Cardiac septum (tissue), 1 donor: Measurements from ENCODE around the gene MRPL48. TPM values are rescaled to one million over a fixed set of nuclear protein-coding genes. Genes with fewer than 3 reads are reported as not detected.
"Not testable (repeated sequence)": the region's sequence is repeated elsewhere in the genome, so short reads cannot be mapped to it uniquely, and the experiment has no call there.

Experiments used
- DNase-seq: peaks from one replicate; pipeline ENCODE4 v3.0.0-alpha.2; 2020; ENCODE audit warnings: low spot score
- intact Hi-C: fragments of 100-400 bp; cut with DNase I; formaldehyde crosslinking; loops from one replicate; pipeline ENCODE4 v1.14.0; 2022
- long read RNA-seq: library from polyadenylated mRNA; unstranded; transcript quantifications from one replicate; pipeline ENCODE4 v2.0.0, GENCODE V29; 2021
- total RNA-seq: library from RNA; stranded (reverse); fragmentation: NEBNext Ultra II Directional; extraction: Animal tissue kit (Norgen Biotek cat#: 25700); gene quantifications from one replicate; pipeline ENCODE4 v1.2.1, GENCODE V29; 2021
- donor health status: DM: no; HTN: no; CAD: no.

MRPL48 gene
- total RNA-seq: 30.8 TPM
- long read RNA-seq, transcript MRPL48-201 (8 exons, 1,536 nt): major isoform, 15 of 19 reads
- long read RNA-seq, partial matches to known transcripts: 0 of 19 reads
- long read RNA-seq, other reads (novel, unspliced or antisense): 3 of 19 reads

DNA sequence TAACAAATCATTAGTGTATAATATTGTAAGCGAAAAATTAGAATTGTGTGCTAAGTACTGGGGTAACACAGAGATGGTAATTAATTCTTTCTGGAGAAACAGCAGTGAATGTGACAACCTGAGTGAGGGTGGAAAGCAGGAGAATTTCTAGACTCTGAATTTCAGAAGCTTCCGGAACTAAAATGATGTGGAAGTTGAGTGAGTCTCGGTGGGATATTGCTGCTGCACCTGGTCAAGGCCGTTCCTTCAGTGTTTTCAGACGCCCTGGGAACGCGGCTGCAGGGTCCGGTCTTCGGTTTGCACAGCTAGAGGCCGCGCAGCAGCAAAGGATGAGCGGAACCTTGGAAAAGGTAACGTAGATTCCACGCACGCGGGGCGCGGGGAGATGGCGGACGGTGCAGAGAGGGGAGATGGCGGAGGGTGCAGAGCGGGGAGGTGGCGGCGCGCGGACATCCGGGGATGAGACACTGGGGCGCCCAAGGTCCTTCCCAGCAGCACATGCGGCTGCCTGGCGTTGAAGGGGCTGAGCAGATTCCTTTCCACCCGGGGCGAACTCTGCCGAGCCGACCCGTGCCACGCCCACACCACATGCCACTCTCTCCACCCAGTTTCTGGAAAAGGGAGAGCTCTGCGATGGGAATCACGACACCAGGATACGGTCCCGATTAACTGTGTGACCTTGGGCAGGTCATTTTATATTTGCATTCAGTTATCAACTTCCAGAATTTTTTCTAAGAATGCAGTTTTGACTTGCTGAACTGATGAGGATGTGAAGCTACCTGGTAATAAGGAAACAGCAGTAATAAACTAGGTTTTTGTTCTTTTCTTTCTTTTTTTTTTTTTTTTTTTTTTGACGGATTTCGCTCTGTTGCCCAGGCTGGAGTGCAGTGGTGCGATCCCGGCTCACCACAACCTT is at the start of gene MRPL48:
TSS of gene MRPL48 (plus strand) at position 232 of the 916 bp plus-strand sequence. CDS start at position 330, 98 bp downstream.
- intact Hi-C loops: loop anchor here (2.0 kb wide), 1 partner anchor 91 kb away; no protein-coding TSS in a partner anchor
- peak; percentile 95 for DNase-seq

GRCh38 chr11:73743045-73743444 is 44.6 kb upstream of the MRPL48 start:
- DNase-seq: no peak
- intact Hi-C loops: no loop called here

GRCh38 chr11:73746701-73747100 is 41.0 kb upstream of the MRPL48 start:
- DNase-seq: no peak
- intact Hi-C loops: no loop called here

- intact Hi-C loops: no loop called here
- no peak for DNase-seq
Observed at GRCh38 chr11:73747762-73748161, 39.9 kb upstream of the MRPL48 start.

- intact Hi-C loops: no loop called here
Observed at GRCh38 chr11:73748300-73748699, 39.4 kb upstream of the MRPL48 start.

DNA sequence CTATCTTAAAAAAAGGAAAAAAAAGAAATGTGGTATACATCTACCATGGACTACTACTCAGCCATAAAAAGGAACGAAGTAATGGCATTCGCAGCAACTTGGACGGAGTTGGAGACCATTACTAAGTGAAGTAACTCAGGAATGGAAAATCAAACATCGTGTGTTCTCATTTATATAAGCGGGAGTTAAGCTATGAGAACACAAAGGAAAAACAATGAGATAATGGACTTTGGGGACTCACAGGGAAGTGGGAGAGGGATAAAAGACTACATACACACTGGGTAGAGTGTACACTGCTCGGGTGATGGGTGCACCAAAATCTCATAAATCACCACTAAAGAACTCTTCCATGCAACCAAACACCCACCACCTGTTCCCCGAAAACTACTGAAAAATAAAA is 38.6 kb upstream of the MRPL48 start:
- intact Hi-C loops: no loop called here
- no peak for DNase-seq

More at GRCh38 chr11:73748300-73748699, 39.4 kb upstream of the MRPL48 start:
- DNase-seq: no peak

- DNase-seq: no peak
- intact Hi-C loops: no loop called here
Observed at GRCh38 chr11:73750228-73750627, 37.4 kb upstream of the MRPL48 start.

GRCh38 chr11:73750862-73751261 is 36.8 kb upstream of the MRPL48 start:
- intact Hi-C loops: not testable (repeated sequence)

GRCh38 chr11:73752216-73752867 is 35.3 kb upstream of the MRPL48 start:
- intact Hi-C loops: no loop called here
- DNase-seq: no peak

More at GRCh38 chr11:73750862-73751261, 36.8 kb upstream of the MRPL48 start:
- not testable (repeated sequence) for DNase-seq

DNA sequence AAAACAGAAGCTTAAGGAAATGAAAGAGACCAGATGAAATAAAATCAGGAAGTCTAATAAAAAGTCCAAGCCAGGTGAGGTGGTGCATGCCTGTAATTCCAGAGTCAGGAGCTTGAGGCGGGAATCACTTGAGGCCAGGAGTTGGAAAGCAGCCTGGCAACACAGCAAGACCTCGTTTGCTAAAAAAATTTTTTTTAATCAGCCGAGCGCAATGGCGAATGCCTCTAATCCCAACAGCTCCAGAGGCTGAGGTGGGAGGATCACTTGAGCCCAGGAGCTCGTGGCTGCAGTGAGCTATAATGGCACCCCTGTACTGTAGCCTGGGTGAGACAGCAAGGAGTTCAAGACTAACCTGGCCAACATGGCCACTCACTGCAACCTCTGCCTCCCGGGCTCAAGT is 34.8 kb upstream of the MRPL48 start:
- no peak for DNase-seq
- intact Hi-C loops: no loop called here

- intact Hi-C loops: no loop called here
- DNase-seq: no peak
Observed at GRCh38 chr11:73753938-73754337, 33.7 kb upstream of the MRPL48 start.

GRCh38 chr11:73755670-73756069 is 32.0 kb upstream of the MRPL48 start:
- no peak for DNase-seq
- intact Hi-C loops: no loop called here

DNA sequence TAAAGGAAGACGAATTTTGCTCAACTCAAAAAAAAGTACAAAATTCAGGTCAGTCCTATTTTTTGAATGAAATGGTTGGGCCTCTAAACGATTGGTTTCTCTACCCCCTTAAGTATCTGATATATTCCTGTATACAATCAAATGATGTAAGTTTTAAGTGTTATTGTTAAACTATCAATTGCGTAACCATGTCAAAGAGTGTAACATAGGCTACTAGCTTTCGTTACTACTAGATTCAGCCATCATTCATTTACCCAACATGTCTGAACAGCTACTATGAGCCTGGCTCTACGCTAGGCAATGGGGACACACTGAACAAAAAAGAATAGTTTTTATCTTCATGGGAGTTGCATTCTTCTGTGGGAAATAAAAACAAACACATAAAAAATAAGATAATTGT is 30.1 kb upstream of the MRPL48 start:
- DNase-seq: no peak
- intact Hi-C loops: no loop called here

DNA sequence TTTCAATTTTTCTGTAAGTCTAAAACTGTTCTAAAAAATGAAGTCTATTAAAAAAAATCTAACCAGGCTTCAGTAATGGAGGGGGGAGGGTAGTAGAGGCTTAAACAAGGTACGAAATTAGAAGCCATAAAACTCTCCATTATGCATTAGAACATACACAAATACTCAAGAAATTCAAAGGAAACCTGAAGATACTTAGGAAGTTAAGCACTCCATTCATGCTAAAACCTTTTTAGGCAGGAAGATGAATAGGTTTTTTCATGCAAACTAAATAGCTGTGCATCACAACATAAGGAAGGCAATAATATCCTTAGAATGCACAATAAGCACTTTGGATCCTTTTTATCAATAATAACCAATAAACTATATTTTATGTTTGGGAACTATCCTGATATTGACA is 29.2 kb upstream of the MRPL48 start:
- DNase-seq: no peak
- intact Hi-C loops: no loop called here

- no peak for DNase-seq
- intact Hi-C loops: no loop called here
Observed at GRCh38 chr11:73759610-73760134, 28.0 kb upstream of the MRPL48 start.

DNA sequence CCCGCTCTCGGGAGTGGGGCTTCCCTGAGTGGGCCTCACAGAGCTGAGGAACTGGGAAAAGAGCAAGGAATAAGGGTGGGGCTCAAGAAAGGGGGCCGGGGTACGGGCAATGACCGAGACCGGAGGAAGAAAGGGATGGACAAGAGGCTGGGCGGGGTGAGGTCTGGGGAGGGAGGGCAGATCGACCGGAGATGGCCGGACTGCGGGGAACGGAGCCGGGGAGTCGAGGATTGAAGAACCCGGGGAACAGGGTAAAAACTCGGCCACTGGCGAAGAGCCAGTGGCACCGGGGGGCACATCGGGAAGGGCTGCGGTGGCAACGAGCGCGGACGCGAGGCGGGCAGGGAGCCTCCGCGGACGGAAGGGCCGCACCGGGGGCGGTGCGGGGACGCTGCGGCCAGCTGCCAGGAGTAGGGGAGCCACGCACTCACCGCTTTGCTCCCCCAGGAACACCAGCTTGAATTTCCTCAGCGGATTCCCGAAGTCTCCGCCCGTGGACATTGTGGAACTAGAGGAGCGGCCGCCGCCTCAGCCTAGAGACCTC is 27.5 kb upstream of the MRPL48 start:
- intact Hi-C loops: no loop called here
- no peak for DNase-seq

DNA sequence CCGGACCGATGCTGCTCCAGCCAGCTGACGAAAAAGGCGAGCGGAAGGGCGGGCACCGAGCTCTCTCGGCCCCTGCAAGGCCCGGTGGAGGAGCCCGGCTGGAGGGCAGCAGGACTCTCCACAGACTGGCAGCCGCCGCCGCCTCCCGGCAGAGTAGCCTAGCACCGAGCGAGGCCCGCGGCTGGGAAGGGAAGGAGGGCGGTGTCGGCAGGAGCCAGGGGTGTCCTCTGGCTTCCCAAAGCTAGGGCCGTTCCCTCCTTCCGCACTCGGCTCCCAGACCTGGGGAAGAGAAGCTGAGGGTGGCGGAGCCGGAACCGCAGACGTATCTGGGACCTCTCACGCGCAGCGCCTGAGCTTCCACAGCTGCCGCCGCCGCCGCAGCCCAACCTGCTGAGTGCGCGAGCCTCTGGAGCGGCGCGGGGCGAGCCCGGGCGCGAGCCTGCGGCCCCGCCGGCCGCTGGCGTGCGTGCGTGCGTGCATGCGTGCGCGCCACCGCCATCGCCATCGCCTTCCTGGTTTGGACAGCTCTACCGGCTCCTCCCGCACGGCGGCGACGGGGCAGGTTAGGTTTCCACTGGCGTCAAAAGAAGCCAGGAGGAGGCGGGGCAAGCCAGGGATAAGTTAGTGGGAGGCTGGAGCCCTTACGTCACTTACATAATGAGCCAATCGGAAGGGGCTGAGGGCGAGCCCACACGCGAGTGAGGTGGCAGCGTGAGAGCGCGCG is 26.8 kb upstream of the MRPL48 start, which contains the start of gene RAB6A:
TSS of gene RAB6A (minus strand) at position 396 of the 724 bp plus-strand sequence. CDS start 439 bp downstream, outside the sequence.
- intact Hi-C loops: loop anchor here (1.0 kb wide), 1 partner anchor 18 kb away; no protein-coding TSS in a partner anchor
- DNase-seq: peak; percentile 100

DNA sequence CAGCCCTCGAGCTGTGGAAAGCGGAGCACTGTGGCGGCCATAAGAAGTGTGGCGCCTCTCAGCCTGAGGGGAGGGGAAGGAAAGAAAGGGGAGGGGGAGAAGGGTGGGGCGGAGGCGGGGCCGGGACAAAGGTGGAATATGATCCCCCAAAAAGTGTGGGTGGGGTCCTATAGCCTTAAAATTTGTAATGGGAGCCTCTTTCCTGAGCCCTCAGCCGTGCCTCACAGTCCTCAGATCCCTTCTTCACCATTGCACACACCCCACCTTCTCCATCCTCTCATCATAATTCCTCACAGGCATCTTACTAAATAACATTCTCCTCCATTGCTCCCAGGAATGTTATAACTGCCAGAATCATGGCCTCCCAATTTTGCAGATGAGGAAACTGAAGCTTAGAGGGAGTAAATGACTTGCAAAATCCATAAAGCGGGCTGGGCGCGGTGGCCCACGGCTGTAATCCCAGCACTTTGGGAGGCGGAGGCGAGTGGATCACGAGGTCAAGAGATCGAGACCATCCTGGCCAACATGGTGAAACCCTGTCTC is 26.2 kb upstream of the MRPL48 start:
- intact Hi-C loops: loop anchor here (1.0 kb wide), 1 partner anchor 18 kb away; no protein-coding TSS in a partner anchor
- no peak for DNase-seq

DNA sequence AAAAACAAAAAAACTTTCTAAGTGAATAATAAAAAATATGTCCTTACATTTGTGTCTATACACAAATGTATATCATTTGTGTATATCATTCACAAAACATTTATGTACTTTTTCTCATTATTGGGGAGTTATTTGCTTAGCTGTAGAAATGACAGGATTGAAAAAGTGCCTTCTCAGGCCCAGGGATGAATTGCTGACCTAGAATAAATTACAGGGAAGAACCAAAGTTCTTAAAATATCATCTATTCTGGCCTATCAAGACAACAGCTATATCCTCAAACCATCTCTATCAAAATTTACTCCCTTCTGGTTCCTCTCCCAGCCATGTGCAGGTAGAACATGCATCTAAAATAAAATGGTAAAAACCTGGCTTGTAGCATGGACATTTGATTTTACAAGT is 24.9 kb upstream of the MRPL48 start:
- intact Hi-C loops: no loop called here
- no peak for DNase-seq
